SK-N-SH (cell line): Measurements from ENCODE around the gene EPHB2.

ENCODE experiments used
- CTCF ChIP-seq: fragments of 200-600 bp; sonication (generic); IDR thresholded peaks from 2 replicates; pipeline ENCODE4 v1.6.1; 2017; ENCODE audit warnings: antibody characterized with exemption, mild to moderate bottlenecking, moderate library complexity
- EZH2phosphoT487 ChIP-seq: fragments of 200-600 bp; sonication (generic); IDR thresholded peaks from 2 replicates; pipeline ENCODE4 v1.6.1; 2017; ENCODE audit warnings: low read depth, mixed run types, mild to moderate bottlenecking, antibody characterized with exemption, moderate library complexity, borderline replicate concordance
- FOXM1 ChIP-seq: IDR thresholded peaks from 2 replicates; pipeline ENCODE4 v1.4.0; 2012; ENCODE audit warnings: low read depth, mild to moderate bottlenecking
- IRF3 ChIP-seq: fragments of 150-350 bp; IDR thresholded peaks from 2 replicates; pipeline ENCODE4 v1.6.1; 2016; ENCODE audit warnings: mild to moderate bottlenecking, low read depth, low read length
- MAX ChIP-seq: IDR thresholded peaks from 2 replicates; pipeline ENCODE4 v1.4.0; 2012; ENCODE audit warnings: low read depth
- MEF2A ChIP-seq: IDR thresholded peaks from 2 replicates; pipeline ENCODE4 v1.4.0; 2012; ENCODE audit warnings: low read depth, borderline replicate concordance
- POLR2AphosphoS5 ChIP-seq: IDR thresholded peaks from 2 replicates; pipeline ENCODE4 v1.6.1; 2012; ENCODE audit warnings: low read depth, low read length
- RAD21 ChIP-seq: IDR thresholded peaks from 2 replicates; pipeline ENCODE4 v1.6.1; 2012; ENCODE audit warnings: mild to moderate bottlenecking, low read length
- RCOR1 ChIP-seq: fragments of 150-350 bp; IDR thresholded peaks from 2 replicates; pipeline ENCODE4 v1.6.1; 2017; ENCODE audit warnings: antibody characterized with exemption, low read length
- RFX5 ChIP-seq: IDR thresholded peaks from 2 replicates; pipeline ENCODE4 v1.6.1; 2012; ENCODE audit warnings: mild to moderate bottlenecking, improper control_type of control experiment, low read length
- SMC3 ChIP-seq: IDR thresholded peaks from 2 replicates; pipeline ENCODE4 v1.6.1; 2012; ENCODE audit warnings: low read depth, low read length, improper control_type of control experiment
- TAF1 ChIP-seq: IDR thresholded peaks from 2 replicates; pipeline ENCODE4 v1.6.1; 2012; ENCODE audit warnings: low read depth, mild to moderate bottlenecking, low read length, moderate library complexity, borderline replicate concordance
- USF2 ChIP-seq: fragments of 150-350 bp; IDR thresholded peaks from 2 replicates; pipeline ENCODE4 v1.6.1; 2017; ENCODE audit warnings: antibody characterized with exemption, low read length, low read depth, borderline replicate concordance
- YY1 ChIP-seq: IDR thresholded peaks from 2 replicates; pipeline ENCODE4 v1.4.0; 2012; ENCODE audit warnings: low read depth, mild to moderate bottlenecking

GRCh38 chr1:22755641-22756040 lies 45.0 kb downstream of the EPHB2 start:
- TF ChIP-seq IRF3 (no peak), USF2 (no peak), CTCF (no peak), RFX5 (no peak), FOXM1 (no peak), TAF1 (no peak), EZH2phosphoT487 (no peak), MEF2A (no peak), YY1 (no peak), MAX (no peak), RAD21 (no peak), RCOR1 (no peak), SMC3 (no peak), POLR2AphosphoS5 (no peak)
